ENCODE results near the gene HNRNPAB.
"Not testable (repeated sequence)": the region's sequence is repeated elsewhere in the genome, so short reads cannot be mapped to it uniquely, and the experiment has no call there.

The HNRNPAB gene

GRCh38 chr5:178212241-178213002 lies 8.1 kb downstream of the HNRNPAB start:
- DNase-seq (ENCODE audit: low read depth in 2 of 2) = no peak

- DNase-seq (ENCODE audit: low read depth in 2 of 2) = no peak
Measured at GRCh38 chr5:178213003-178213461, 8.7 kb downstream of the HNRNPAB start.

DNA sequence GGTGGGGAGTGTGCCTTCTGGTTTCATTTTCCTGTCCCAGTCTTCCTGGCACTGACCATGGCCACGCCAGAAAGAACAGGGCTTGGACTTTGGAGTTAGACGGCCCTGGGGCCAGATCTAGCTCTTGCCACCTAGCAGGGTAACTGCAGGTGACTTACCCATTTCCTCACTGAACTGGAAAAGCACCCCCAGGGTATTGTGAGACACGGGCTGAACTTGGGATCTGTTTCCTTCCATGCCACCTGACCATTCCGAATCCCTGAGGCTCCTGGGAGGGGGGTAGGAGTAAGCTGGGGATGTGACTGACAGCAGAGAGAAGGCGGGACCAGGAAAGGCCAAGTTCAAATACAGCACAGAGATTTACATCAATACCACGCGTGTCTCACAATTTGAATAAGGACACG lies 9.4 kb downstream of the HNRNPAB start:
- DNase-seq (ENCODE audit: low read depth in 2 of 2) = no peak

DNA sequence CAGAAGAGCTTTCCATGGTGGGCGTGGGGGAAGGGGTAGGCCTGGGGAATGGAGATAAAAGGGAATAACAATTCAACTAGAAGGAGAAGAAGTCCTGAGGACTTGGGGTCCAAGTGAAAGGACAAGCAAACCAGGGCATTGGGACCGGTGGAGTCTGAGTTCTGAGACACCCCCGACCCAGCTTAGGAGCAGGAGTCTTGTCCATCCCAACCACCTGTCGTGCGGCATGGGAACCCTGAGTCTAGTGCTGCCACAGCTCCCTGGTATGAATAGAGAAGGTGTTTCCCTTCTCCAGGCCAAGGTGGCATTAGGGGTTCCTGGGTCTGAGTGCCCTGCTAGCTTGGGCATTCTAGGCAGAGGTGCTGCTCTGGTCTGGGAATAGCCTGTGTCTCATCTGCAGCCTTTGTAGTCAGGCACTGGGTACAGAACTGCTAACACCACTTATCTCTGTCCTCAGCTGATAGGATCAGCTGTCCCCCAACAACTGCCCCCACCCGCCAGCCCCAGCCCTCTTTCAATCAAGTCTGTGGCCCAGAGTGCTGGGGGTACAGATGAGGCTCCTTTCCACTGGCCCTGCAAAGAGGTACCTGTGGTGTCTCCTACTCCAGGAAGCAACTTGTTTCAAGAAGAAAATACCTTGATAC lies 9.9 kb downstream of the HNRNPAB start:
- DNase-seq (ENCODE audit: low read depth in 2 of 2) = no peak

GRCh38 chr5:178215280-178216002 lies 11.1 kb downstream of the HNRNPAB start:
- DNase-seq (ENCODE audit: low read depth in 2 of 2) = no peak

GRCh38 chr5:178216088-178216534 lies 11.8 kb downstream of the HNRNPAB start:
- DNase-seq (ENCODE audit: low read depth in 2 of 2) = no peak

- DNase-seq (ENCODE audit: low read depth in 2 of 2) = no peak
Measured at GRCh38 chr5:178216779-178217178, 12.4 kb downstream of the HNRNPAB start.

- DNase-seq (ENCODE audit: low read depth in 2 of 2) = no peak
Measured at GRCh38 chr5:178218237-178218776, 14.0 kb downstream of the HNRNPAB start.

DNA sequence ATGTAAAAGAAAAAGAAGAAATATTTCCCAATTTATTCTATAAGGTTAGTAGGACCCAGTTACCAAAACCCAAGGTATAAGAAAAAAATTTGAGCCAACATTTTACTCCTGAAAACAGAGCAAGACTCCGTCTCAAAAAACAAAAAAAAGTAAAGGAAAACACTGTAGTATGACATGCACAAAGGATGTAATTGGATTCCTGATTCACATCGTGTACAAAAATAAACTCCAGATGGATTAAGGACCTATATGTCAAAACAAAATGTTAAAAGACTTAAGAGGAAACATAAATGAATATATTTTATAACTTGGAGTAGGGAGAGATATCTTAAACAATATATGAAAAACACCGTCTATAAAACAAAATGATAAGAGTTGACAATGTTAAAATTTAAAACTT lies 14.5 kb downstream of the HNRNPAB start:
- no peak for DNase-seq (ENCODE audit: low read depth in 2 of 2)

DNA sequence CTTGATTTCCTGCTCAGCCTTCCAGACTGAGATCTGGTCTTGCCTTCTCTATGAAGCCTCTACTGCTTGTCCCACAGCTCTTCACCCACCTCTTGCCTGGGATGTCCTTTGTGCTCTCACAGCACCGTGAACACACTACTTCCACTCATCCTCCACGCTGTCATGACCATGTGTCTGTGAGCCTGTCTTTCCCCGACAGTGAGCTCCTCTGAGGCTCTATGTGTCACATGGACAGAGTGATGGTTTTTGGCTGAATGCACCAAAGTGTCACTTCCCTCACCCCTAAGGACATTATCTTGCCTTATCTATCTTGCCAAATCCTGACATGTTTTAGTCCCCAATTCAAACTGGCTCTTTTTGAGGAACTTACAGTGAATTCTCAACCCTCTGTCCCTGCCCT lies 16.9 kb downstream of the HNRNPAB start:
- DNase-seq (ENCODE audit: low read depth in 2 of 2) = no peak

DNA sequence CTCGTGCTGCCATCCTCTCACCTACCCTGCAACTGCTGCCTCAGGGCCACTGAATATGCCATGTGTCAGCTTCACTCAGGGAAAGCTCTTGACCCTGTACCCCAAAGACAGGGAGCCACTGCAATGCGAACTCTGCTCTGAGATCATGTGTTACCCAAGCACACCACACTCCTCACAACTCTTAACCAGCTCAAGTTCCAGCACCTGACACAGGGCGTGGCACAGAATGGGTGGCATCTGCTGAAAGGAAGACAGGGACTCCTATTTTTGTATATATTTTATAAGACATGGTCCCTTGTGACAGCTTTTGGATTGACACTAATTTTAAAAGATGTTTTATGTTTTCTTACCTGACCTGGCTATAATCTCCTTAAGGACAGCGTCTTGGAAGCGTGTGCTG lies 17.5 kb downstream of the HNRNPAB start:
- DNase-seq (ENCODE audit: low read depth in 2 of 2) = no peak

- no peak for DNase-seq (ENCODE audit: low read depth in 2 of 2)
Measured at GRCh38 chr5:178222292-178222691, 18.0 kb downstream of the HNRNPAB start.

- no peak for DNase-seq (ENCODE audit: low read depth in 2 of 2)
Measured at GRCh38 chr5:178223196-178223773, 19.0 kb downstream of the HNRNPAB start.

GRCh38 chr5:178223828-178224335 lies 19.5 kb downstream of the HNRNPAB start:
- DNase-seq (ENCODE audit: low read depth in 2 of 2) = no peak

DNA sequence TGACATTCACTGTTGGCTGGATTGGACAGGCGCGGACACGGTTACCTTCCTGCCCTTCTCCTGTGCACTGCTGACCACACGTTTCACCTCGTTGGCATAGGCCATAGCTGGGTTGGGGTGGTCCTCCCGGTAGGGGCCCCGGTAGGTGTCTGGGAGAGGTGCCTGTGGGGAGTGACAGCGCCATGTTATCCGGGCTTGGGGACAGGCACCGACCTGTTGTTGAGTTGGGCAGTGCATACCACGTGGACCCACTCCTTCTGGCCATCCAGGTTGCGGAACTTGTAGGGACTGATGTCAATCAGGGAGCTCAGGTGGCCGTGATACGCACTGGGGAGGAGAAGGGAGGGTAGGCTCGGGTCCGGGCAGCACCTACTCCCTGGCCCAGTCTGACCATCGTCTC lies 20.1 kb downstream of the HNRNPAB start:
- no peak for DNase-seq (ENCODE audit: low read depth in 2 of 2)

GRCh38 chr5:178225174-178225573 lies 20.8 kb downstream of the HNRNPAB start:
- no peak for DNase-seq (ENCODE audit: low read depth in 2 of 2)

GRCh38 chr5:178227138-178227659 lies 22.9 kb downstream of the HNRNPAB start:
- DNase-seq (ENCODE audit: low read depth in 2 of 2) = no peak

DNA sequence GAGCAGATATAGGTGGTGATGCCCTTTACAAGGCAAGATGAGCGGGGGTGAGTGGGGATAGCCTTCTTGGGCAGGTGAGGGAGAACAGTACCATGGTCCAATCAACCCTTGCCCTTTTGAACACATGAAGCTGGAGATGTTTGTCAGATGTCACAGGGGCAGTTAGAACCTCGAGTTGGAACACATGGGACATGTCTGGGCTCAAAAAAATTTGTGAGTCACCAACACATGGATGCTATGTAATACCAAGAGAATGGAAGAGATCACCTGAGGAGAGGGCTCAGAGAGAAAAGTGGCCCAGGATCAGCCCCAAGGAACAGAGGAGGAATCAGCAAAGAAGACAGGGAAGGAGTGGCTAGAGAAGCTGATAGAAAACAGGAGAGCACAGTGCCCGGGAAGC lies 23.6 kb downstream of the HNRNPAB start:
- DNase-seq (ENCODE audit: low read depth in 2 of 2) = no peak

DNA sequence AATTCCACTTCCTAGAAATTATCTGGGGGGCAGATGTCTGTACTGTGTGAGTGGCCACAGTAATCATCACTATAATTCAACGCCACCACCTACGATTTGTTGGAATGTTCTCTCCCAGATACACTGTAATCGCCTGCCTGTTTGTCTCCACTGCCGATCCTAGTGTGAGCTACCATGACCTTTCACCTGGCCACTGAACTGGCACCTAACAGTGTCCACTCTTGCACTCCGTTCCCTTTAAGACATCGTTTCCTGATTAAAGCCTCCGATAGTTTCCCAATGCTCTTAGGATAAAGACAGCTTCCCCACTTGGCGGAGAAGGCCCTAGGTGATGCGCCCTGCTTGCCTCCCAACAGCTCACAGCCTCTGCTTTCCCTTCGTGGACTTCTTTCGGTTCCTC lies 24.3 kb downstream of the HNRNPAB start:
- DNase-seq (ENCODE audit: low read depth in 2 of 2) = no peak

DNA sequence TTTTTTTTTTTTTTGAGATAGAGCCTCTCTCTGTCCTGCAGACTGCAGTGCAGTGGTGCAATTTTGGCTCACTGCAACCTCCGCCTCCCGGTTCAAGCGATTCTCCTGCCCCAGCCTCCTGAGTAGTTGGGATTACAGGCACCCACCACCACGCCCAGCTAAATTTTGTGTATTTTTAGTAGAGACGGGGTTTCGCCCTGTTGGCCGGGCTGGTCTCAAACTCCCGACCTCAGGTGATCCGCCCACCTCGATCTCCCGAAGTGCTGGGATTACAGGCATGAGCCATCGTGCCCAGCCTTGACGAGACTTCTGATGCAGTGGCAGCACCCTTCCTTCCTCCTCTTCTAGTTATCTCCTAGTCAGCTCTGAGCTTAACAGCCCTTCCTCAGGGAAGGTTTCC lies 24.8 kb downstream of the HNRNPAB start:
- DNase-seq (ENCODE audit: low read depth in 2 of 2) = not testable (repeated sequence)

GRCh38 chr5:178229861-178230260 lies 25.5 kb downstream of the HNRNPAB start:
- no peak for DNase-seq (ENCODE audit: low read depth in 2 of 2)
